Measurements from ENCODE around the gene TAOK2.

TAOK2 gene

DNA sequence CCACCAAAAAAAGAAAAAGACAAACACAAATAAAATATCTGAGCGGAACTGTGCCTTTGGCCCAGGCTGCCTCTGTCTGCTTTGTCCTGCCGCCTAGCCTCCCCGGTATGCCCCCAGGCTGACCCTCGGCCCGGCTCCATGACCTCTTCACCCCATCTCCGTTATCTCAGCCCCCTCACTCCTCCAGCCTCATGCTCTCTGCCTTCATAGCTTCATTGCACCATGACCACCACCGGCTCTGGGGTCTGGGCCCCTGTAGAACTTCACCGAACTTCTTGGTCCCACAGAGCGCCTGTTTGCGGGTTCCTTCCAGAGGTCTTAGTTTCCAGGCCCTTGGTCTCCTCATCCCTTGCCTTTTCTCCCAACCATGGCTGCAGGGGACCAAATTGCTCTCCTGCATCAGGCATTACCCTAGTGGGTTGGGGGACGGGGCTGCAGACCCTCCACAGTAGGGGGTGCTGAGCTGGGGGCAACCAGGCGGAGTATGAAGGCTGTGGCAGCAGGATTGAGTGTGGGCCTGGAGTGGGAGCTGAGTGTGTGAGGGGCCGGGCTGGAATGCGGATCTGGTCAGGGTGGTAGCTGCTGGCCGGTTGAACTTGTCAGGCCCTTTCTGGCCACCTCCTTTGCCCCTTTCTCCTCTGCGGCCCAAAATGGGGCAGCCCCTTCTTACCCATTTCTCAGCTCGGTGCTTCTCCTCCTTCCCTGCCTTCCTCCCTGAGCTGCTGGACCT, 14.8 kb downstream of the TAOK2 start:
- no peak for DNase-seq

- DNase-seq = no peak
These were observed 15.6 kb downstream of the TAOK2 start for GRCh38 chr16:29989111-29989858.

GRCh38 chr16:29990034-29990433, 16.4 kb downstream of the TAOK2 start:
- DNase-seq = no peak

- DNase-seq = no peak
These were observed 17.4 kb downstream of the TAOK2 start for GRCh38 chr16:29990883-29991570.

DNA sequence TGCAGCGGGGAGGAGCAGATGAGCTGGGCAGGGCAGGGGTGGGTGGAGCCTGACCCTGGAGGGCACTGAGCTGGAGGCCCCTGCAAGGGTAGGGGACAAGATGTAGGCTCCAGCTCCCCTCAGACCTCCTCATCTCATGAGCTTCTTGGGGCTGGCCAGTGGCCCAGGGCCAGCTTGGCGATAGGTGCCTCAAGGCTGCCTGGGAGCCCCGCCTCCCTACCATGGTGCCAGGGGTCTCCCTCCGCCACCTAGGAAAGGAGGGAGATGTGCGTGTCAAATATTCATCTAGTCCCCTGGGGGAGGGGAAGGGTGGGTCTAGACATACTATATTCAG, 17.9 kb downstream of the TAOK2 start:
- no peak for DNase-seq

DNA sequence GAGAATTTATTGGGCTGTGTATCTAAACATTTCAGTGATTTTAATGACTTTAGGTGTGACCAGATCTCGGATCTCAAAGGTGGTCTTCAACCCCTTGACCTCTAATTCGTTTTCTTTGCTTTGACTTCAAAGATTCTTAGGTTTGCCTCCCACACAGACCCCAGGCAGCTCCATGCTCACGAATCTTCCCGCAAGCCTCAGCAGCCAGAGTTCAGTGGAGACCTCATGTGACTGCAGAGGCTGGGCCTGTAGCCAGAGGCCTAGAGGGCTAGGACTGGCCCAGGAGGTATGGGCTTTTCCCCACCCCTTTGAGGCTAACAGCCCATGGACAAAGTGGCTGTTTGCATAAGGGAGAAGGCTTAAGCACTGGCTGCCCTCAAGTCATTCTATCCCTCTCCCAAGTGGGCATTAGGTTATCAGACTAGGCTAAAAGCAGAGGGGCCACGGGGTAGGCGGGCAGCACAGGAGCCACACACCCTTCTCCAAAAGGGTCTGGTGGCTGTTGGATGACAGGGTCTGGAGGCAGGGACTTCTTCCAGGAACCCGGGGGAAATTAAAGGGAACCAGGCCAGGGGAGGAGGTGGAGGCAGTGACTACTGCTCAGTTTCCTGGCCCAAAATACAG, 18.8 kb downstream of the TAOK2 start:
- no peak for DNase-seq

DNA sequence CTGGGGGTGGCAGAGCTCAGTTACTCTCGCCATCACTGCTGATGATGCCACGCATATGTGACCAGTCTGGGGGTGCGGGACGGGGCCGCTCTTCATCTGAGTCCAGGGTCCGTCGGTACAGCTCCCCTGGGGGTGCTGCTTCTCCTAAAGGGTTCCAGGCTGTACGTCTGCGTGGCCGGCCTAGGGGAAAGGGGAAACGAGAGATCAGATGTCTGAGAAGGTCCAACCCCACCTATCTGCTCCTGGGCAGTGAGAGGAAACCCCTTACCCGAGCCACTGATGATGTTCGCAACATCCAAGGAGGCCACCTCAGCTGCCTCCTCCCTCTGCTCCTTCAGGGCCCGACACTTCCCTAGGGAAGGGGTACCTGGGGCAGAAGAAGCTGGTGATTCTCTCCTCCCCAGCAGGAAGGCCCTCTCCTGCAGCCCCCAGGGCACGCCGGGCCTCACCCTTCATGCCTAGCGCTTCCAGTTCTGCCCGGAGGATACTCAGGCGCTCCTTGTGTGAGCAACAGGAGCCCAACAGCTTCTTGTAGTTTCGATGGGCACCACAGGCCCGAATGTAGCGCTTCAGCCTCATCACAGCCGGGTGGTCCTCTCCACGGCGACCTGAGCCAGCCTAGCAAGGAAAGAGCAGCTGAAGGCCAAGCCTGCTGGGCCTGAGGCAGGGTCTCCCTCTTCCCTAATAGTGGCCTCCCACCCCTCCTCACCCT, 19.7 kb downstream of the TAOK2 start:
- DNase-seq = no peak

- DNase-seq = no peak
These were observed 20.4 kb downstream of the TAOK2 start for GRCh38 chr16:29993903-29994599.

DNA sequence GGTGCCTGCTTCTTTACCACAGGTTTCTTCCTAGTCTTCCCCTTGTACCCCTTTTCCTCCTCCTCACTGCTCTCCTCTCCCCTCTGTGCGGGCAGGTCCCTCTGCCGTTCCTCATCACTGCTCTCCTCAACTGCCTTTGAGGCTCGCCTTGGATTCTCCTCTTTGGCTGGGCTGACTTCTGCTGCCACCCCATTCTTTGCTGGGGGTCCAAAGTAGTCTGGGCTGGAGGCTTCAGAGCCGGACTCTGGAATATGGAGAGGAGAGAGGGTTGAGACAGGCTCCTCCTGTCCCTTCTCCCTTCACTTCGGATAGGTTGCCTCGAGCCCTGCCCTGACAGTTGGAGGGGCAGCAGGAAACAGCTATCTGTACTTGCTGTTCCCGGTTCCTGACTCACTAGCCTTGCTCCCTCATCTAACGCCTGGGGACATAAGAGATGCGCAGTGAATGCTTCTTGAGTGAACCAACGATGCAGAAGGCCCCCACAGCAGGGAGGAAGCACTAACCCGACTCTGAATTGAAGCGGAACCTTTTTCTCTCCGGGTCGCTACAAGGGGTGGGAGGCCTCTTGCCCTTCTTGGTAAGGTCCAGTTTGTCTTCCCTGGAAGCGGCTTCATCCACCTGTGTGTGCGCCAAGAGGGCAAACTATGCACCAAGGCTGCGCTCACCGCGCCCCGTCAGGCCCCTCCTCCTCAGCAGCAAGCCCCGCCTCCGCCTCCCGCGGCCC, 21.1 kb downstream of the TAOK2 start:
- DNase-seq = no peak

DNA sequence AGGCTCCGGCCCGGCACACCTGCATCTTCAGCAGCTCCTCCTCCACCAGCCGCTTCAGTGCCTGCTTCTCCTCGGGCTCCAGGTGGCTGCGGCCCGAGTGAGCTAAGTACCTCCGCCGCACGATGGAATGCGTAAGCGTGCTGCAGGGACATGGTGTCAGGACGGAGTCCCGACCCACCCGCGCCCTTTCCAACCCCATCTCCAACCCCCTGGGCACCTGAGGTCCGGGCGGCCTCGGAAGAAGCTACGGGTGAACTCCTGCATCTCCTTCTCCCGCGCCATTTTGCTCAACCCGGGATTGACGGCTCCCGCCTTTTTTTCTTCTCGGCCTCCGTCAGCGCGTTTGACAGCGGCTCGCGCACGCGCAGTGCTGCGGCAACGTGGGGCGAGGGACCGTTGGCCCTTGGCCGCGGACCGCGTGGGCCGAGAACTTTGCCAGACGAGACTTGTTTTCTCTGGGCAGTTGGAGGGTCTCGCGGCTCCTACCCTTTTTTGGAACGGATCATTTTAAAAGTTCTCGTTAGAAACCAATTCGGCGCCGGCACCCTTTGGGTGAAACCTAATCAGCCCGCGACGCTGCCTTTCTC, 21.7 kb downstream of the TAOK2 start, which contains the start of gene HIRIP3:
TSS of gene HIRIP3 (minus strand) at position 294 of the 587 bp plus-strand sequence. CDS start at position 282, 12 bp downstream.
- DNase-seq = peak; percentile 72

DNA sequence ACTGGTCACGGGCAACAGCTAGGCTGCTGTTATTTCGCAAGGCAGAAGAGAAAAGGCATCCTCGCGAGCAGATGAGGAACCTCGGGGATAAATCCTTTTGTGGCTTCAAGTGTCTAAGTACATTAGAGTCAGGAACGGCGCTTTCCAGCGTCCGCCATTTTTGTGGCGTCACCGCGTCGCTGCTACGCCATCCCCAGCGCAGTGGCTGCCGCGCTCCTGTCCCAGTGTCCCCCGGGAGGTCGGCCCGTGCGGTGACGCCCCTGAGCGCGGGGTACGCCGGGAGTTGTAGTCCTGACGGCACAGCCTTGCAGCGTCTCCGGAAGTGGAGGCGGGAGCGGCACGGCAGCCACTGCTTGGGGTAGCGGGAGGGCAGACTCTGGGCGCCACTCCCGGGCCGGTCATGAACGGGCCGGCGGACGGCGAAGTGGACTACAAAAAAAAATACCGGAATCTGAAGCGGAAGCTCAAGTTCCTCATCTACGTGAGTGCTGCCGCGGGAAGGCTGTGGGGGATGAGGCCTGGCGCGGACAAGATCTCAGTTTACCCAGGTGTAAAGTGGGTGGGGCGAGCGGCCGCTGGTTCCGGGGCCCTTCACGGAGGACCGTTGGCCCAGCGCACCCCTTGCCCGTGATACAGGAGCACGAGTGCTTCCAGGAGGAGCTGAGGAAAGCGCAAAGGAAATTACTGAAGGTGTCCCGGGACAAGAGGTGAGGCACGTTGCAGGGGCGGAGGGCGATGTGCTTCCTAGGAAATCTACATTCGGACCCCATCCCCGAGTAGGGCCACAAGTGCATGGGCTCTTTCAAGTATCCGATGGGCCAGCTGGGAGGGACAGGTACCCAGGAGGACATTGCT, 22.5 kb downstream of the TAOK2 start, which contains the start of gene INO80E:
TSS of gene INO80E (plus strand) at position 331 of the 855 bp plus-strand sequence. CDS start at position 401, 70 bp downstream.
- peak; percentile 76 for DNase-seq

GRCh38 chr16:29996766-29997250, 23.1 kb downstream of the TAOK2 start:
- no peak for DNase-seq

DNA sequence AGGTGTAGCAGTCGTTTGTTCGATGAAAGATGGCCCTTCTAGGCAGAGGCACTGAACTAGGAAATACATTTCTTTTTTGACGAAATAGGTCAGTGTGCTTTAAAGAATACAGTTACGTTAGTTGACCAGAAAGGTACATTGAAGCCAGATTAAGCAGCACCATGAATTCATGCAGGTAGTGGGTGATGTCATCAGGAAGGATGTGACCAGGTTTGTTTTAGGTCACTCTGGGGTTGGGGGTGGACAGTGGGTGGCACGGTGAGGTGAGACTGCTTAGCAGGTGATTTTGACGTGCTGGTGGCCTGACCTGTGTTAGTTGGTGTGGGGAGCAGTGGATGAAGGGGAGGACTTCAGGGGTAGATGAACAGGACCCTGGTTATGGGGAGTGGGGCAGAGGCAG, 25.9 kb downstream of the TAOK2 start:
- no peak for DNase-seq

GRCh38 chr16:30000735-30001631, 27.3 kb downstream of the TAOK2 start:
- DNase-seq = no peak

GRCh38 chr16:30002614-30003346, 29.1 kb downstream of the TAOK2 start:
- DNase-seq = no peak

DNA sequence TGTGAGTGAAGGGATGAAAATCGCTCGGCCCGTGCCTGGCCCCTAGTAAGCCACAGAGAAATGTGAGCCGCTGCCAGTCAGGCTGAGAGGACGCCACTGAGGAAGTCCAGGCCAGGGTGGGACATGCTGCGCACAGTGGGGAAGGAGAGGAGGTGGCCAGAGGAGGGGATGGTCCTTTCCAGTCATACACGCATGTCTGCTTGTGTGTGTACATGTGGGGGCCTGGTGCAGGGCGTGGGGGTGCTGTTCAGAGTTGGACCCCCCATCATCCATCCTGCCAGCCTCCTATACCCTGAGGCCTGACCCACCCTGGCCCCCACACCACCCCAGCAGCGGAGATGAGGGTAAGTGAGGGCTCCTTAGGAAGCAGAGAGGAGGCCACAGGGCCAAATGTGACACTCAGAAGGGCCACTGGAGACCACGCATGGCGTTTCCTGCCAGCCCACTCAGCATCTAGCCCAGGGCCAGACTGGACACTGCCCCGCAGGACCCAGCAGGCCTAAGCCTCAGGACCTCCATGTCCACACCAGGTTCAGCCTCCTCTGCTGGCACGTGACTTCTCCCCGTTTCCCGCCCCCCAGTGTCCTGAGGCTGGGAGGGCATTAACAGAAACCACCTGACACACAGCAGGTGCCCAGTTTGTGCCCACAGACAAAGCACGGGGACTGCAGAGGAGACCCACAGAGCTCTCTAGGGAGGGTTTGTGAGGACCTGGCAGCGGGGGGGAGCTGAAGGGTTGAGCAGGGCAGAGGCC, 30.2 kb downstream of the TAOK2 start:
- no peak for DNase-seq

GRCh38 chr16:30004424-30004776, 30.7 kb downstream of the TAOK2 start:
- DNase-seq = no peak

Data from GF-D8 (cell line).